GM12865 (cell line): ENCODE measurements around the gene ACOT7.
"Not testable (repeated sequence)": the region's sequence is repeated elsewhere in the genome, so short reads cannot be mapped to it uniquely, and the experiment has no call there.

ENCODE experiments used
- DNase-seq: peaks from one replicate; pipeline ENCODE4 v3.0.0; 2010; ENCODE audit warnings: low read depth
- H3K4me3 ChIP-seq: 2 replicates; pipeline ENCODE4 v1.5.1; 2011; ENCODE audit warnings: mild to moderate bottlenecking, low read depth, low read length, control low read depth
- CTCF ChIP-seq: IDR thresholded peaks from 2 replicates; pipeline ENCODE4 v1.5.1; 2011; ENCODE audit warnings: low read length, control low read depth, low read depth, inconsistent platforms; ENCODE audit not compliant: insufficient read depth; ENCODE audit errors: missing control alignments

Gene ACOT7

GRCh38 chr1:6308449-6308848 is 85.1 kb downstream of the ACOT7 start:
- no peak for TF ChIP-seq CTCF
- no peak overlapping the region for H3K4me3 ChIP-seq
- no peak for DNase-seq

GRCh38 chr1:6307682-6308081 is 85.9 kb downstream of the ACOT7 start:
- H3K4me3 ChIP-seq, DNase-seq: not testable (repeated sequence)

GRCh38 chr1:6307099-6307498 is 86.5 kb downstream of the ACOT7 start:
- TF ChIP-seq CTCF, result no peak
- no peak for DNase-seq
- no peak overlapping the region for H3K4me3 ChIP-seq

GRCh38 chr1:6303397-6304012 is 90.1 kb downstream of the ACOT7 start:
- no peak for DNase-seq
- H3K4me3 ChIP-seq, result no peak overlapping the region
- TF ChIP-seq CTCF, result no peak

GRCh38 chr1:6302568-6302967 is 91.0 kb downstream of the ACOT7 start:
- no peak for DNase-seq
- H3K4me3 ChIP-seq, result no peak overlapping the region
- no peak for TF ChIP-seq CTCF

- DNase-seq, result no peak
Measured at GRCh38 chr1:6301526-6301925, 92.0 kb downstream of the ACOT7 start.

GRCh38 chr1:6300342-6301048 is 93.1 kb downstream of the ACOT7 start:
- no peak for TF ChIP-seq CTCF
- no peak overlapping the region for H3K4me3 ChIP-seq
- DNase-seq, result no peak

More at GRCh38 chr1:6301526-6301925, 92.0 kb downstream of the ACOT7 start:
- TF ChIP-seq CTCF, result no peak
- no peak overlapping the region for H3K4me3 ChIP-seq
